HG03575 (cell line): ENCODE results near the gene SAMD11.

ENCODE experiments used
- ATAC-seq: cut with Tn5 transposase; IDR thresholded peaks from one replicate; pipeline ENCODE4 v1.9.1; 2021; ENCODE audit not compliant: unreplicated experiment, insufficient number of reproducible peaks, low FRiP score; ENCODE audit errors: extremely low read depth

Gene SAMD11

GRCh38 chr1:954927-955326 is 31.2 kb downstream of the SAMD11 start:
- no peak for ATAC-seq

DNA sequence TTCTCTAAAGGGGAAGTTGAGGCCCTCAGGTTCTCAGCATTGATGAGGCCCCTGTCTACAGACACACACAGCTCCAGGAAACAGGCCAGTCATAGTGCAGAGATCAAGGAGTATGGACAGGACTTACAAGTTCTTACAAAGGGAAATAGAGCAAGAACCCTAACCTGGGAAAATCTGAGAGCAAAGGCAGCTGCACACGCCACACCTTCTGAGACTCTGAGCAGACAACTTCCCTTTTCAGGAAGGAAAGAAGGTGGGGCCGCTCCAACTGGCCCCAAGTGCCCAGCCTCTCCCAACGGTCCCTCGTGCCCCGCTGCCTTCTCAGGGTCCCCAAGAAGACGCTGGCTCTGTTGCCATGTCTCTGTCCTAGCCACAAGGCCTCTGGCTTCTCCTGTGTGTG is 31.8 kb downstream of the SAMD11 start:
- no peak for ATAC-seq

GRCh38 chr1:956636-957035 is 32.9 kb downstream of the SAMD11 start:
- no peak for ATAC-seq

- no peak for ATAC-seq
Measured at GRCh38 chr1:958823-959730, 35.4 kb downstream of the SAMD11 start, which contains the start of gene NOC2L. Gene NOC2L (minus strand): TSS chr1:959256. CDS start chr1:959240, 16 bp downstream.

- no peak for ATAC-seq
Measured at GRCh38 chr1:959731-960362, 36.1 kb downstream of the SAMD11 start.

GRCh38 chr1:960363-961131 is 36.8 kb downstream of the SAMD11 start, which contains the start of gene KLHL17:
Gene KLHL17 (plus strand): TSS chr1:960584. CDS start chr1:960694, 110 bp downstream.
- no peak for ATAC-seq

DNA sequence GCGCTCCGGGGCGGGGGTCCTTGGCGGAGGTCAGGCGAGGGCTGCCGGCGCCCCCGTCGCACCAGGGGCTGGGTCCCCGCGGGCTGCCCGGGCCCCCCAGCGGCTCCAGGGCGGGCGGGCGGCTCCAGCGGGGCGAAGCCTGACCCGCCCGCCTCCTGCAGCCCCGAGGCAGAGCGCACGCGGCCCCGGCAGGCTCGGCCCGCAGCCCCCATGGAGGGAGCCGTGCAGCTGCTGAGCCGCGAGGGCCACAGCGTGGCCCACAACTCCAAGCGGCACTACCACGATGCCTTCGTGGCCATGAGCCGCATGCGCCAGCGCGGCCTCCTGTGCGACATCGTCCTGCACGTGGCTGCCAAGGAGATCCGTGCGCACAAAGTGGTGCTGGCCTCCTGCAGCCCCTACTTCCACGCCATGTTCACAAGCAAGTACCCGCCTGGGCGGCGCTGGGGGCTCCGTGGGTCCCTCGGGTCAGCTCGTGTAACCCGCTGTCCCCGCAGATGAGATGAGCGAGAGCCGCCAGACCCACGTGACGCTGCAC is 37.5 kb downstream of the SAMD11 start:
- ATAC-seq: no peak

- no peak for ATAC-seq
Measured at GRCh38 chr1:962381-963300, 38.9 kb downstream of the SAMD11 start.

DNA sequence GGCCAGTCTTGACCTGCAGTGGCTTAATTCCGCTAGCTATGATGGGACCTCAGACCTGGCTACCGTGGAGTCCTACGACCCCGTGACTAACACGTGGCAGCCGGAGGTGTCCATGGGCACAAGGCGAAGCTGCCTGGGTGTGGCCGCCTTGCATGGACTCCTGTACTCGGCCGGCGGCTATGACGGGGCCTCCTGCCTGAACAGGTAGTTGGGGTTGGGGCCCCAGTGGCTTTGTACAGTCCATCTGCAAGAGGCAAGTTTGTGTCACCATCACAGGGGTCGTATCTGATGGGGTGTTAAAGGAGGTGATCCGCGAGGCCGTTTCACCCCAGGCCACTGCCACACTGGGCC is 39.6 kb downstream of the SAMD11 start:
- ATAC-seq: no peak

DNA sequence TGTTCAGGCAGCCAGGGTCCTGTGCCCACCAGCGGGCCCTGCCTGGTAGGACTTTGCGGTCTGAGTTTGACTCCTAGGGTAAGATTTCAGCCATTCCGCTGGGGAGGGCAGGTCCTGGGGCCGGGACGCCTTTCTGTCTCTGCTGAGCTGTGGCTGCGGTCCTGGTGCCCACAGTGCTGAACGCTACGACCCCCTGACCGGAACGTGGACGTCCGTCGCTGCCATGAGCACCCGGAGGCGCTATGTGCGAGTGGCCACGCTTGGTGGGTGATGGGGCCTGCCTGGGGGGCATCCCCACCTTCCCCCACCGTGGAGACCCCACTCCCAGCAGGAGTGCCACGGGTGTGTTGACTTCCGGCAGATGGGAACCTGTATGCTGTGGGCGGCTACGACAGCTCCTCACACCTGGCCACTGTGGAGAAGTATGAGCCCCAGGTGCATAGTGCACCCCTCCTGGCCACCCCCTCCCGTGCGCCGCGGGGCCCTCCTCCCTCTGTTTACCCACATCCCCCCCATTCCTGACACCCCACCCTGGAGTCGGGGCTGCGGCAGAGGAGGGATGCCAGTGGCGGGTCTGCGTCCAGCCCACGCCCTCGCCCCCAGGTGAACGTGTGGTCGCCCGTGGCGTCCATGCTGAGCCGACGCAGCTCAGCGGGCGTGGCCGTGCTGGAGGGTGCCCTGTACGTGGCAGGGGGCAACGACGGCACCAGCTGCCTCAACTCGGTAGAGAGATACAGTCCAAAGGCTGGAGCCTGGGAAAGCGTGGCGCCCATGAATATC is 40.2 kb downstream of the SAMD11 start:
- ATAC-seq: no peak

DNA sequence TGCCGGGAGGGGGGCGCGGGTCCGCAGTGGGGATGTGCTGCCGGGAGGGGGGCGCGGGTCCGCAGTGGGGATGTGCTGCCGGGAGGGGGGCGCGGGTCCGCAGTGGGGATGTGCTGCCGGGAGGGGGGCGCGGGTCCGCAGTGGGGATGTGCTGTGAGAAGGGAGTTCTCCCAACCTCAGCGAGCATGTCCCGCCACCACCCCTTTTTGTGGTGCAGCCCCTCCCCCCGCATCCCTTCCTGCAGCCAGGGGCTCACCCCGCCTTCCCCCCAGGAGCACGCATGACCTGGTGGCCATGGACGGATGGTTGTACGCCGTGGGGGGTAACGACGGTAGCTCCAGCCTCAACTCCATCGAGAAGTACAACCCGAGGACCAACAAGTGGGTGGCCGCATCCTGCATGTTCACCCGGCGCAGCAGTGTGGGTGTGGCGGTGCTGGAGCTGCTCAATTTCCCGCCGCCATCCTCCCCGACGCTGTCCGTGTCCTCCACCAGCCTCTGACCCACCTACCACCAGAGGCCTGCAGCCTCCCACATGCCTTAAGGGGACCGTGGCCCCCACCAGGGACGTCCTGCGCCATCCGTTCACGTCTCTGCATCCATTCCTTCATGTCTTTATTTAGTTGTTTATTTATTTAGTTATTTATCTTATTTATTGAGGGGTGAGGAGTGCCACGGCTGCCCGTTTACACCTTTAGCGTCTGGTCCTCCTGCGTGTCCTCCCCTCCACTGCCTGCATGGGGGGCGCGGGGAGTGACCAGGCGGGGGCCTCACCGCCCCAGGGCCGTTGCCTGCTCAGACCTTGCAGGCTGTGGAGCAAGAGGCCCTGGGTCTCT is 41.2 kb downstream of the SAMD11 start:
- no peak for ATAC-seq

DNA sequence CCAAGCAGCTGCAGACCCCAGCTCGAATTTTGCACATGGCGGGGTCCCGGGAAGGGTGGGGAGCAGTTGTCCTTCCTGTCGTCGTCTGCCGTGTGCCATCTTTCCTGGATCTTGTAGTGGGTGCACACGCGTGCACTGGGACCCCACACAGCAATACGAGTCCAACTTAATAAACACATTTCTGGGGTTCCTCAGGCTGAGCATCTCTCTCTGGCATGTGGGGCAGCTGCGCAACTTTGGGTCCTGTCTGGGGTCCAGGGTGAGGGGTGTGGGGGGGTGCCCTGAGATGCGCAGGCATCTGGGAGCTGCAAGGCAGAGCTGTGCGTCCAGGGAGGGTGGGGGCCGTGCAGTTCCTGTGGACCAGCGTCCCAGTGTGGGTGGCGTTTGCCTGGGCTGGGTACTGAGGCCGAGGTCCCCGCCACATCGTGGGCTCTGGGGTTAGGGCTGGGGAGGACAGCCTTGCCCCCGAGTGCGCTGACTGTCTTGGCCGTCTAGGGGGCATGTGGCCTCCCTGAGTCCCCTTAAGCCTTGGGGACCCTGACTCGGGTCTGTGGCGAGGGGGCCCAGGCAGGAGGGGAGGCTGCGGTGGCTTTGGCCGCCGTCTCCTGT is 41.9 kb downstream of the SAMD11 start:
- ATAC-seq: no peak

- no peak for ATAC-seq
Measured at GRCh38 chr1:966135-966703, 42.5 kb downstream of the SAMD11 start, which contains the start of gene PLEKHN1. Gene PLEKHN1 (plus strand): TSS chr1:966482. CDS start chr1:966532, 50 bp downstream.

DNA sequence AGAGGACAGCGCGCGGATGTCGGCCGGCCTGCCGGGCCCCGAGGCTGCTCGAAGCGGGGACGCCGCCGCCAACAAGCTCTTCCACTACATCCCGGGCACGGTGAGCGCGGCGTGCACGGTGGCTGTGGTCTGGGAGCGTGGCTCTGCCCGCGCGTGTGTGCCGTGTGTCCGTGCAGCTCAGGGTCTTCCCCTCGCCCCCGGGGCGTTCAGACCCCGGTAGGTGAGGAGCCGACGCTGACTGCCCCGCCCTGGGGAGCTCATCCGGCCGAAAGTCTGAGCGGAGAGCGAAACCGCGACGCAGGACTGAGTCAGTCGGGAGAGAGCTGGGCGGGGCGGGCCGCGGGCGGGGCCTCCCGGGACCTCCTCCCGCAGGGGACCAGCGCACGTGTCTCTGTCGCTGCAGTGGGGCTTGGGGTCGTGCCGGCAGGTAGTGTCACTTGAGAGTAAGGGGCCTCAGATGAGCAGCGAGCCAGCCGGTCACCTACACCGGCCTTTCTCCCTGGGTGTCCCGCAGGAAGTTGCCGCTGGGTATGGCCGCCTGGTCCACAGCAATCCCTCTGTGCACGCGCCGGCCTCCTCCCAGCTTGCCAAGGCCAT is 43.1 kb downstream of the SAMD11 start:
- no peak for ATAC-seq

DNA sequence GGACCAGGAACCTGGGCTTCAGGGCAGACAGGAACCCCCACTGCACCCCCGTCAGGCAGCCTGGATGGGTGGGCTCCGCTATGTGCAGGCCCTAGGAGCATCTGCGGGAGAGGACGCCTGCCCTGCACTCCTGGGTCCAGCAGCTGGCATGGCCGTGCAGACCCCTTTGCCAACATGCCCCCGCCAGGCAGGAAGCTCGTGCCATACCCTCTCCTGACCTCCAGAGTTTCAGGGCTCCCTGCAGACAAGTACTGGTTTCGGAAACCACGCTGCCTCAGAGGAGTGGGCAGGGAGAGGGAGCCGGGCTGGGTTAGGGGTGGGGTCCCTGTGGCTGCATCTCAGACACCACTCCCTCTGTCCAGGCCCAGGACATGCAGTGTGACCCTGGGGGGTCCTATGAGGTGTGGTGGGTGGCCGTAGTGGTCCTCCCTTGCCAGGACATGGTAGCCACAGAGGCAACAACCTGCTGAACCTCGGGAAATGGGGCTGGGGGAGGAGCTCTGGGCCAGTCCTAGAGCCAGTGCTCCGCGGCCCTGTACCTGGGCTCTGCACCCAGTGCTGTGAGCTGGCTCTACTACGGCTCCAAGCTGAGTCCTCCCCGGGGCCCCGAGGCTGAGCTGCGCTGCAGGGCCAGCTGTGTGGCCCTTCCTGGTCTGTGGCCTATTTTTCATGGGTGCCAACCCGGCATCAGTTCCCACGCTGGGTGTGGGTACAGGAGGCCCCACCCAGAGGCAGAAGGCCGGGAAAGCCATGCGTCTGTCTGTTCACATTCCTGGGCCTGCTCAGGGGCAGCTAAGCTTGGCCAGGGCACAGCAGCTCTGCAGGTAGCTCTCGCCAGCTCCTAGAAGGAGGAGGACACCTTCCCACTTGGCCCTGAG is 44.0 kb downstream of the SAMD11 start:
- no peak for ATAC-seq
